Astrocyte (in vitro differentiated cells and primary cell): ENCODE measurements around the gene AP3S1.
"Not testable (repeated sequence)": the region's sequence is repeated elsewhere in the genome, so short reads cannot be mapped to it uniquely, and the experiment has no call there.

ENCODE experiments used
- EZH2 ChIP-seq: IDR thresholded peaks from 2 replicates; pipeline ENCODE4 v1.6.1; 2012; ENCODE audit warnings: mild to moderate bottlenecking, low read length, inconsistent platforms; ENCODE audit not compliant: insufficient read depth
- TF ChIP-seq, protein P1 (sequence below): IDR thresholded peaks from 2 replicates; pipeline ENCODE4 v1.5.1; 2011; ENCODE audit warnings: low read depth, mild to moderate bottlenecking, inconsistent platforms, low read length, moderate library complexity; ENCODE audit not compliant: insufficient read depth

GRCh38 chr5:115930171-115930570 is 88.4 kb downstream of the AP3S1 start:
- TF ChIP-seq, protein P1, sequence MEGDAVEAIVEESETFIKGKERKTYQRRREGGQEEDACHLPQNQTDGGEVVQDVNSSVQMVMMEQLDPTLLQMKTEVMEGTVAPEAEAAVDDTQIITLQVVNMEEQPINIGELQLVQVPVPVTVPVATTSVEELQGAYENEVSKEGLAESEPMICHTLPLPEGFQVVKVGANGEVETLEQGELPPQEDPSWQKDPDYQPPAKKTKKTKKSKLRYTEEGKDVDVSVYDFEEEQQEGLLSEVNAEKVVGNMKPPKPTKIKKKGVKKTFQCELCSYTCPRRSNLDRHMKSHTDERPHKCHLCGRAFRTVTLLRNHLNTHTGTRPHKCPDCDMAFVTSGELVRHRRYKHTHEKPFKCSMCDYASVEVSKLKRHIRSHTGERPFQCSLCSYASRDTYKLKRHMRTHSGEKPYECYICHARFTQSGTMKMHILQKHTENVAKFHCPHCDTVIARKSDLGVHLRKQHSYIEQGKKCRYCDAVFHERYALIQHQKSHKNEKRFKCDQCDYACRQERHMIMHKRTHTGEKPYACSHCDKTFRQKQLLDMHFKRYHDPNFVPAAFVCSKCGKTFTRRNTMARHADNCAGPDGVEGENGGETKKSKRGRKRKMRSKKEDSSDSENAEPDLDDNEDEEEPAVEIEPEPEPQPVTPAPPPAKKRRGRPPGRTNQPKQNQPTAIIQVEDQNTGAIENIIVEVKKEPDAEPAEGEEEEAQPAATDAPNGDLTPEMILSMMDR, result not testable (repeated sequence)
- not testable (repeated sequence) for TF ChIP-seq EZH2
